ENCODE results near the gene ADAMTSL4. TPM values are rescaled to one million over a fixed set of nuclear protein-coding genes. Genes with fewer than 3 reads are reported as not detected.

Gene ADAMTSL4
- total RNA-seq, 1 donor from 2014 or later: 6.7 TPM

DNA sequence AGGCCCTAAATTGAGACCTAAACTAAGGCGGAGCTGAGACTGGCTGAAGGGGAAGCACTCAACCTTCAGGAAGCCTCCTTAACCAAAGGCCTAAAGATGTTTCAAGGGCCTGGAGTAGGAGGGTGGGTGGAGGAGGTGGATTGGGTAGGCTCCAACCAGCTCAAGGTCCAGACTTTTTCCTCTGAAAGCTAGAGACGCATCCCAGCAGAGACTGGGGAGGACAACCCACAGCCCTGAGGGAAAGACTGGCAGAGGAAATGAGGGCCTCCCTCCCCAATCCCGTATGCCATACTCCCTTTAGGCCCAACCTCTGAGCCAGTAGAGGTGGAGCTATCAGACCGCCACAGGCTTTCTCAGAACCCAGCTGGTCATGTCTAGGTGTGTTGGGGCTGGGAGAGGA lies 40.2 kb upstream of the ADAMTSL4 start:
- Histone ChIP-seq H2AFZ (ENCODE audit: low read depth, low read length) (no peak overlapping the region), H4K20me1 (ENCODE audit: insufficient read depth, low read length) (no peaks in the 10 kb centered on the region), H3K9ac (ENCODE audit: low read length) (peak overlapping the region; percentile 79), H3K79me2 (ENCODE audit: insufficient read depth, low read length) (peaks cover 18% of the 10 kb centered on the region), H3K27ac (ENCODE audit: low read depth, low read length) (peak overlapping the region; percentile 8), H3K27me3 (ENCODE audit: insufficient read depth, low read length) (no peaks in the 10 kb centered on the region), H3K4me3 (ENCODE audit: insufficient read depth, low read depth, low read length) (peak overlapping the region; percentile 61), H3K4me1 (ENCODE audit: insufficient read depth, low read length) (peaks cover 21% of the 10 kb centered on the region), H3K36me3 (ENCODE audit: insufficient read depth, low read length) (peaks cover 14% of the 10 kb centered on the region), H3K9me3 (ENCODE audit: insufficient read depth, low read depth, low read length) (no peaks in the 10 kb centered on the region), H3K4me2 (ENCODE audit: low read length) (peak overlapping the region; percentile 88)
- peaks cover 33% of the 10 kb centered on the region for H3K36me3 Mint-ChIP-seq (ENCODE audit: low read depth, unreplicated experiment)
- peaks cover 20% of the 10 kb centered on the region for H3K4me1 Mint-ChIP-seq (ENCODE audit: low read depth, unreplicated experiment)
- no peak overlapping the region for H3K4me3 Mint-ChIP-seq (ENCODE audit: unreplicated experiment)
- no peak for TF ChIP-seq EZH2 (IDR thresholded peaks at IDR 0.05; ENCODE audit: insufficient read depth, low read length)
- TF ChIP-seq, protein P1, sequence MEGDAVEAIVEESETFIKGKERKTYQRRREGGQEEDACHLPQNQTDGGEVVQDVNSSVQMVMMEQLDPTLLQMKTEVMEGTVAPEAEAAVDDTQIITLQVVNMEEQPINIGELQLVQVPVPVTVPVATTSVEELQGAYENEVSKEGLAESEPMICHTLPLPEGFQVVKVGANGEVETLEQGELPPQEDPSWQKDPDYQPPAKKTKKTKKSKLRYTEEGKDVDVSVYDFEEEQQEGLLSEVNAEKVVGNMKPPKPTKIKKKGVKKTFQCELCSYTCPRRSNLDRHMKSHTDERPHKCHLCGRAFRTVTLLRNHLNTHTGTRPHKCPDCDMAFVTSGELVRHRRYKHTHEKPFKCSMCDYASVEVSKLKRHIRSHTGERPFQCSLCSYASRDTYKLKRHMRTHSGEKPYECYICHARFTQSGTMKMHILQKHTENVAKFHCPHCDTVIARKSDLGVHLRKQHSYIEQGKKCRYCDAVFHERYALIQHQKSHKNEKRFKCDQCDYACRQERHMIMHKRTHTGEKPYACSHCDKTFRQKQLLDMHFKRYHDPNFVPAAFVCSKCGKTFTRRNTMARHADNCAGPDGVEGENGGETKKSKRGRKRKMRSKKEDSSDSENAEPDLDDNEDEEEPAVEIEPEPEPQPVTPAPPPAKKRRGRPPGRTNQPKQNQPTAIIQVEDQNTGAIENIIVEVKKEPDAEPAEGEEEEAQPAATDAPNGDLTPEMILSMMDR (IDR thresholded peaks at IDR 0.05; ENCODE audit: insufficient read depth, low read depth, low read length): no peak
- FAIRE-seq (no peak), DNase-seq (ENCODE audit: low read depth) (no peak)
- no peaks in the 10 kb centered on the region for H3K9me3 Mint-ChIP-seq (ENCODE audit: unreplicated experiment)
- no peak overlapping the region for H3K27ac Mint-ChIP-seq (ENCODE audit: unreplicated experiment)
- no peaks in the 10 kb centered on the region for H3K27me3 Mint-ChIP-seq (ENCODE audit: low read depth, unreplicated experiment)

GRCh38 chr1:150511551-150511950 lies 37.7 kb upstream of the ADAMTSL4 start:
- peaks cover 26% of the 10 kb centered on the region for H3K36me3 Mint-ChIP-seq (ENCODE audit: low read depth, unreplicated experiment)
- H3K27ac Mint-ChIP-seq (ENCODE audit: unreplicated experiment): no peak overlapping the region
- FAIRE-seq (no peak), DNase-seq (ENCODE audit: low read depth) (no peak)
- H3K9me3 Mint-ChIP-seq (ENCODE audit: unreplicated experiment): no peaks in the 10 kb centered on the region
- Histone ChIP-seq H3K9me3 (ENCODE audit: insufficient read depth, low read depth, low read length) (no peaks in the 10 kb centered on the region), H3K9ac (ENCODE audit: low read length) (no peak overlapping the region), H3K36me3 (ENCODE audit: insufficient read depth, low read length) (peaks cover 3% of the 10 kb centered on the region), H3K4me2 (ENCODE audit: low read length) (no peak overlapping the region), H3K27ac (ENCODE audit: low read depth, low read length) (no peak overlapping the region), H3K4me1 (ENCODE audit: insufficient read depth, low read length) (peaks cover 25% of the 10 kb centered on the region), H3K4me3 (ENCODE audit: insufficient read depth, low read depth, low read length) (no peak overlapping the region), H2AFZ (ENCODE audit: low read depth, low read length) (no peak overlapping the region), H3K27me3 (ENCODE audit: insufficient read depth, low read length) (no peaks in the 10 kb centered on the region), H3K79me2 (ENCODE audit: insufficient read depth, low read length) (peaks cover 18% of the 10 kb centered on the region), H4K20me1 (ENCODE audit: insufficient read depth, low read length) (no peaks in the 10 kb centered on the region)
- TF ChIP-seq, protein P1 (IDR thresholded peaks at IDR 0.05; ENCODE audit: insufficient read depth, low read depth, low read length): no peak
- no peak for TF ChIP-seq EZH2 (IDR thresholded peaks at IDR 0.05; ENCODE audit: insufficient read depth, low read length)
- no peak overlapping the region for H3K4me3 Mint-ChIP-seq (ENCODE audit: unreplicated experiment)
- H3K4me1 Mint-ChIP-seq (ENCODE audit: low read depth, unreplicated experiment): peaks cover 25% of the 10 kb centered on the region
- H3K27me3 Mint-ChIP-seq (ENCODE audit: low read depth, unreplicated experiment): no peaks in the 10 kb centered on the region

DNA sequence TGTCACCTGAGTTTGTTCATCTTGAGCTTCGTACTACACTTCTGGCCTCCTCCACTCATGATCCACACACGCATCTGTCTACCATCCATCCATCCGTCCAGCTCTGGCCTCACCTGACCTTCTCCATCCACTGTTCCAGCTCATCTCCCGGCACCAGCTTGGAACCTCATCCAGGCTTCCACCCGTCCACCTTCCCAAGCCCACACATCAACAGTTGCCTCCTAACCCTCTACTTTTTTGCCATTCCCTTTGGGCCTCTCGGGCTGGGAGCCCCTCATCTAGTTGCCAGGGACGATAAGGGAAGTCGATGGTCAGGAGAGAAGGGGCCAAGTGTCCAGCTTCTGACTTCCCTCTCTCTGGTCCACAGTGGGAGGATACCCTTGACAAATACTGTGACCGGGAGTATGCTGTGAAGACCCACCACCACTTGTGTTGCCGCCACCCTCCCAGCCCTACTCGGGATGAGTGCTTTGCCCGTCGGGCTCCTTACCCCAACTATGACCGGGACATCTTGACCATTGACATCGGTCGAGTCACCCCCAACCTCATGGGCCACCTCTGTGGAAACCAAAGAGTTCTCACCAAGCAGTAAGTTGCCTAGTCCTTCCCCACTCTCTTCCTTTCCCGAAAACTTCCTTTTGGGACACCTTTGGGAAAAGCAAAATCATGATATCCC lies 37.1 kb upstream of the ADAMTSL4 start:
- no peak for DNase-seq (ENCODE audit: low read depth)
- Histone ChIP-seq H3K79me2 (ENCODE audit: insufficient read depth, low read length) (peaks cover 18% of the 10 kb centered on the region), H3K27ac (ENCODE audit: low read depth, low read length) (no peak overlapping the region), H3K4me1 (ENCODE audit: insufficient read depth, low read length) (peaks cover 25% of the 10 kb centered on the region), H3K27me3 (ENCODE audit: insufficient read depth, low read length) (no peaks in the 10 kb centered on the region), H3K4me2 (ENCODE audit: low read length) (no peak overlapping the region), H3K36me3 (ENCODE audit: insufficient read depth, low read length) (no peaks in the 10 kb centered on the region), H3K4me3 (ENCODE audit: insufficient read depth, low read depth, low read length) (no peak overlapping the region), H3K9ac (ENCODE audit: low read length) (no peak overlapping the region), H4K20me1 (ENCODE audit: insufficient read depth, low read length) (no peaks in the 10 kb centered on the region), H3K9me3 (ENCODE audit: insufficient read depth, low read depth, low read length) (no peaks in the 10 kb centered on the region), H2AFZ (ENCODE audit: low read depth, low read length) (no peak overlapping the region)
- Mint-ChIP-seq H3K27me3 (ENCODE audit: low read depth, unreplicated experiment) (no peaks in the 10 kb centered on the region), H3K36me3 (ENCODE audit: low read depth, unreplicated experiment) (peaks cover 21% of the 10 kb centered on the region), H3K4me1 (ENCODE audit: low read depth, unreplicated experiment) (peaks cover 23% of the 10 kb centered on the region), H3K27ac (ENCODE audit: unreplicated experiment) (no peak overlapping the region), H3K4me3 (ENCODE audit: unreplicated experiment) (no peak overlapping the region), H3K9me3 (ENCODE audit: unreplicated experiment) (no peaks in the 10 kb centered on the region)
- FAIRE-seq: no peak
- TF ChIP-seq, protein P1 (IDR thresholded peaks at IDR 0.05; ENCODE audit: insufficient read depth, low read depth, low read length): no peak
- no peak for TF ChIP-seq EZH2 (IDR thresholded peaks at IDR 0.05; ENCODE audit: insufficient read depth, low read length)

Measured in astrocyte (in vitro differentiated cells and primary cell).